ENCODE results near the gene ACTR6. TPM values are rescaled to one million over a fixed set of nuclear protein-coding genes. Genes with fewer than 3 reads are reported as not detected.

The ACTR6 gene
- total and polyA plus RNA-seq, 9 of the 15 experiments (the other 6 are each of a cell fraction or from before 2014, with no cell fraction given), result 26.1 to 109 (median 70.9) TPM

GRCh38 chr12:100267603-100268281 is 67.1 kb downstream of the ACTR6 start (continued):
- TF ChIP-seq E4F1 (CRISPR knock-in tag; IDR thresholded peaks at IDR 0.05; ENCODE audit: borderline replicate concordance) (no peak), SIN3A (IDR thresholded peaks at IDR 0.05; ENCODE audit: borderline replicate concordance in 2 of 2, control insufficient read depth in 1 of 2, low read depth in 2 of 2, low read length in 2 of 2) (0 out of 4 replicates have a peak, but pooled peaks of 1 of the 2 experiments have one; percentile 36), EWSR1 (IDR thresholded peaks at IDR 0.05; ENCODE audit: borderline replicate concordance, low read depth, partially characterized antibody) (no peak), CBX5 (IDR thresholded peaks at IDR 0.05; ENCODE audit: borderline replicate concordance, low read depth) (no peak), RBFOX2 (IDR thresholded peaks at IDR 0.05; ENCODE audit: low read depth, low read length) (peak; percentile 48), LARP7 (IDR thresholded peaks at IDR 0.05) (no peak), MTA1 (IDR thresholded peaks at IDR 0.05; ENCODE audit: borderline replicate concordance) (no peak), EP300 (IDR thresholded peaks at IDR 0.05; ENCODE audit: low read length) (no peak), SAP30 (IDR thresholded peaks at IDR 0.05; ENCODE audit: borderline replicate concordance, insufficient read depth, low read depth, low read length, poor library complexity, severe bottlenecking) (peak; percentile 21), NFIX (CRISPR knock-in tag; IDR thresholded peaks at IDR 0.05; ENCODE audit: low read depth) (no peak), ZFX (CRISPR knock-in tag; IDR thresholded peaks at IDR 0.05) (peak; percentile 55), PYGO2 (tag; IDR thresholded peaks at IDR 0.05) (no peak), SRSF1 (IDR thresholded peaks at IDR 0.05; ENCODE audit: low read depth, low read length) (no peak), SMAD4 (CRISPR knock-in tag; conservative IDR thresholded peaks at IDR 0.05) (0 out of 2 replicates have a peak, but pooled peaks have one; percentile 4), SMARCA5 (IDR thresholded peaks at IDR 0.05) (no peak), RBBP5 (IDR thresholded peaks at IDR 0.05; ENCODE audit: borderline replicate concordance, insufficient read depth, low read length, poor library complexity, severe bottlenecking) (peak; percentile 83), RFX7 (CRISPR knock-in tag; IDR thresholded peaks at IDR 0.05) (no peak), HES1 (IDR thresholded peaks at IDR 0.05; ENCODE audit: low read depth) (no peak), NR3C1 (CRISPR knock-in tag; IDR thresholded peaks at IDR 0.05) (no peak), ZNF717 (CRISPR knock-in tag; IDR thresholded peaks at IDR 0.05) (no peak), ZBTB11 (CRISPR knock-in tag; IDR thresholded peaks at IDR 0.05) (no peak; a peak in 1 of 6 replicates)

Data from K562 (cell line).